ENCODE results near the gene MADD. TPM values are rescaled to one million over a fixed set of nuclear protein-coding genes. Genes with fewer than 3 reads are reported as not detected.

MADD gene
- total and polyA plus RNA-seq, 2 donors (not counting 3 experiments of a cell fraction or from before 2014, with no cell fraction given), result 35.3 to 36.8 TPM

- Histone ChIP-seq H3K27me3 (ENCODE audit: control insufficient read depth in 2 of 2, insufficient read depth in 2 of 2, low read length in 2 of 2) (no peaks in the 10 kb centered on the region), H3K4me1 (ENCODE audit: control insufficient read depth, extremely low read depth, insufficient read depth, low read length) (peaks cover 13% of the 10 kb centered on the region), H3K9ac (replicated peaks; ENCODE audit: extremely low read depth, insufficient read depth, low read length) (peak within 1 kb of the TSS; percentile 76), H3K27ac (ENCODE audit: insufficient read depth, low read depth, low read length) (peak within 1 kb of the TSS; percentile 49), H3K4me2 (ENCODE audit: insufficient read depth, low read length) (peak within 1 kb of the TSS; percentile 89), H3K9me1 (replicated peaks; ENCODE audit: control insufficient read depth, extremely low read depth, insufficient read depth, low read length) (no peaks in the 10 kb centered on the region), H3K79me2 (ENCODE audit: control insufficient read depth, insufficient read depth, low read length) (peaks cover 8% of the 10 kb centered on the region), H3K9me3 (replicated peaks; ENCODE audit: control insufficient read depth, insufficient read depth, low read length) (no peaks in the 10 kb centered on the region), H4K20me1 (replicated peaks; ENCODE audit: control insufficient read depth, extremely low read depth, insufficient read depth, low read length) (no peaks in the 10 kb centered on the region), H2AFZ (ENCODE audit: low read depth, low read length) (peak within 1 kb of the TSS; percentile 83), H3K36me3 (ENCODE audit: control insufficient read depth in 2 of 2, extremely low read depth in 1 of 2, insufficient read depth in 2 of 2, low read length in 2 of 2) (peaks cover 0 to 14% of the 10 kb centered on the region in 2 experiments), H3K4me3 (replicated peaks in 1 of 3; ENCODE audit: insufficient read depth in 1 of 3, low read depth in 1 of 3, low read length in 3 of 3) (peak within 1 kb of the TSS; percentile 50 to 74 (median 68))
- CTCF ChIA-PET, result interaction anchor here (0.6 to 2.3 kb wide), 14 partner anchors 9 to 426 kb away, joined by 3 to 38 read pairs (median 4); partner anchors contain the start of genes DDB2, NR1H3 and PACSIN3
- TSS peak; percentile 79 for BruUV-seq (replicated peaks)
- FAIRE-seq (peak; percentile 91), DNase-seq (ENCODE audit: low read depth, low spot score) (peak; percentile 88)
- POLR2A ChIA-PET, result interaction anchor here (0.6 to 1.9 kb wide), 8 partner anchors 9 to 34 kb away, joined by 3 to 15 read pairs (median 3); partner anchors contain the start of genes DDB2 and NR1H3
- dilution Hi-C loops (cut with MboI; ENCODE audit: extremely low pct_ligation_motif_present, low sequenced_read_pairs), result no loop called here
- intact Hi-C loops (cut with micrococcal nuclease), result loop anchor here (1.0 kb wide), 2 partner anchors 16 to 20 kb away; no protein-coding TSS in a partner anchor
- no peak for TF ChIP-seq JUN (IDR thresholded peaks at IDR 0.05; ENCODE audit: borderline replicate concordance, insufficient read depth, insufficient read length, low read depth)
- TF ChIP-seq CTCF (IDR thresholded peaks at IDR 0.05; ENCODE audit: extremely low read depth in 1 of 2, insufficient read depth in 1 of 2, low read depth in 1 of 2, low read length in 2 of 2), result peak; percentile 7 to 34
- peak; percentile 92 for TF ChIP-seq POLR2AphosphoS5 (IDR thresholded peaks at IDR 0.05; ENCODE audit: insufficient read depth, low read depth, low read length)
- no peak for TF ChIP-seq EZH2 (IDR thresholded peaks at IDR 0.05; ENCODE audit: borderline replicate concordance, low read depth, low read length, severe bottlenecking)
- no peak for TF ChIP-seq GATA2 (IDR thresholded peaks at IDR 0.05; ENCODE audit: insufficient read depth, insufficient read length, low read depth, low read length)
- TF ChIP-seq POLR2A (IDR thresholded peaks at IDR 0.05; ENCODE audit: low read depth, low read length), result peak; percentile 92
- no peak for TF ChIP-seq FOS (IDR thresholded peaks at IDR 0.05; ENCODE audit: borderline replicate concordance, insufficient read depth, low read length)
- TF ChIP-seq MAX (IDR thresholded peaks at IDR 0.05; ENCODE audit: insufficient read depth, insufficient read length), result no peak
- TF ChIP-seq MYC (IDR thresholded peaks at IDR 0.05; ENCODE audit: low read depth, low read length), result no peak
Measured at GRCh38 chr11:47248664-47249377, 21.1 kb upstream of the MADD start, which contains the start of gene ACP2. Gene ACP2 (minus strand): TSS chr11:47248814. CDS start chr11:47248789, 25 bp downstream.

Data from endothelial cell of umbilical vein (primary cell).